Memory B cell (primary cell): ENCODE results near the gene UGT2A3.
"Not testable (repeated sequence)": the region's sequence is repeated elsewhere in the genome, so short reads cannot be mapped to it uniquely, and the experiment has no call there.

ENCODE experiments used
- ATAC-seq: fragments of 150-1000 bp; cut with Tn5 transposase; 2 replicates; pipeline ENCODE4 v1.10.0; 2021; ENCODE audit warnings: low read depth, mild to moderate bottlenecking, moderate library complexity
- DNase-seq, 2 donors: peaks; one replicate each; pipeline ENCODE4 v3.0.0; 2022; ENCODE audit warnings: low spot score in 2 of 2
- H3K27ac Mint-ChIP-seq: one replicate; pipeline ENCODE4 v1.8.0; 2022; ENCODE audit warnings: mild to moderate bottlenecking, moderate library complexity, mixed read lengths
- H3K27me3 Mint-ChIP-seq: one replicate; pipeline ENCODE4 v1.8.0; 2022; ENCODE audit warnings: mixed read lengths
- H3K36me3 Mint-ChIP-seq: one replicate; pipeline ENCODE4 v1.8.0; 2022; ENCODE audit warnings: mild to moderate bottlenecking, mixed read lengths
- H3K4me1 Mint-ChIP-seq: one replicate; pipeline ENCODE4 v1.8.0; 2022; ENCODE audit warnings: mixed read lengths
- H3K4me3 Mint-ChIP-seq: one replicate; pipeline ENCODE4 v1.8.0; 2022; ENCODE audit warnings: mild to moderate bottlenecking, moderate library complexity, mixed read lengths
- H3K9me3 Mint-ChIP-seq: one replicate; pipeline ENCODE4 v1.8.0; 2022; ENCODE audit warnings: mixed read lengths

UGT2A3 gene

DNA sequence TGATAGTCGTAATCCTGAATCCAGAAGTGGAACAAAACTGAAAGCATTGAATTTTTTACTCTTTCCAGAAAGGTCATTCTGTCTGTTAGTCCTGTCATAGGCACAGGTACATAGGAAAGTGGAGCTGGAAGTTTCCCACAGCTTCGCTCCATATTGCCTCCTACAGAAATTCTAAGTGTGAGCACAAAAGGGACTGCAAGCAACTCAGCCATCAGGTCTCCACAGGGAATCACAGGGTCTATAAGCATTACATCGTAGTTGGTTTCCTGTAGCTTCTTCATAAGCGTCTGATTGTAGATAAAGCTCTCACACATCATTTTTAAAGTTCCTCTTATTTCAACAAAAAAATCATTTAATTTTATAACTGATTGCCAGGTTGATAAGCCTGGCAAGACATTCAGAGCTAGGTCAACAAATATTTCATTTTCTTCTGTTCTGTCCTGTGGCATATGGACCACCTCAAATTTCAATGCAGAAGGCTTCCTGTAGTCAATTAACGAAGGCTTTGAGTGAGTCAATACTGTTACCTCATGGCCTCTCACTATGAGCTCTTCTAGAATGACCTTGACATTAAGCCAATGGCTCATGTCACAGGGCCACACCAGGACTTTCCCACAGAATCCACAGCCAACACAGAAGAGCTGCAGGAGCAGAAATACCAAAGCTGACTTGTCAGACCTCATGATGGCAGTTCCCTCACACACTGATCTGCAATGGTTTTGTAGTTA is at the start of gene UGT2A3:
Gene UGT2A3, minus strand, starts transcription at position 727 of the 728 bp plus-strand sequence. Its CDS starts 44 bp downstream, at position 683.
- Mint-ChIP-seq H3K36me3 (no peaks in the 10 kb centered on the region), H3K4me1 (no peaks in the 10 kb centered on the region), H3K4me3 (no peak within 1 kb of the TSS), H3K27ac (no peak within 1 kb of the TSS), H3K9me3 (peaks cover 3% of the 10 kb centered on the region), H3K27me3 (no peaks in the 10 kb centered on the region)
- no peak for DNase-seq
- no peak for ATAC-seq

DNA sequence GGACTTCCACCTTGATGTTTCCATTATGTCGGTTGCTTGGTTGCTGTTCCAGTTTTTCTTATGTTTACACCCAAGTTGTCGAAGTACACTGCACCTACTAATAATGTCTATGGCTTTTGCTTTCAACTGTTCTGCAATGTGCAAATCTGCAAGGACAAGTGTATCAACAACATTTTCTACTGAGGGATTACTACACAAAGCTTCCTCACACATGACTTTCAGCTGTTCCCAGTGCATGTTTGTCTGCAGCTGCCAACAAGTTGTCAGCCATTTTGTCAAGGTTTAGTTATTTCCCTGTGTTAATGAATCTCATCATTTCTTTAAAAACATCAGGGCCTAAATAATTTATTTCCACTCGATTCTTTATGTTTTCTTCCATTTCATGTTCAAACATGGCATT is 45.4 kb upstream of the UGT2A3 start:
- Mint-ChIP-seq H3K36me3 (no peaks in the 10 kb centered on the region), H3K27ac (no peak overlapping the region), H3K4me1 (no peaks in the 10 kb centered on the region), H3K4me3 (no peak overlapping the region), H3K9me3 (no peaks in the 10 kb centered on the region), H3K27me3 (peaks cover 2% of the 10 kb centered on the region)
- ATAC-seq (no peak), DNase-seq (no peak)

DNA sequence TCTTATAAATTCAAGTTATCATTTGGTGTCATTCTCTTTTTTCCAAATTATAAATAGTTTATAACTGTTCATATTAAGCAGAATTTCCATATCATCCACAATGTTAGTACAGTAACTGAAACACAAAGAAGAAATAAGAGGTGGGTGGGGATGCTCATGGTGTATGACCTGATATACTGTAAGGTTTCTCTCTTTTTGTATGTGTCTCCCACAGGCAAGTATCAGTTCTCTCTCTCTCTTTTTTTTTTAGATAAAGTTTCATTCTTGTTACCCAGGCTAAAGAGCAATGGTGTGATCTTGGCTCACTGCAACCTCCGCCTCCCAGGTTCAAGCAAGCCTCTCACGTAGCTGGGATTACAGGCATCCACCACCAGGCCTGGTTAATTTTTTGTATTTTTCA is 43.7 kb upstream of the UGT2A3 start:
- no peak overlapping the region for H3K4me3 Mint-ChIP-seq
- H3K9me3 Mint-ChIP-seq: no peaks in the 10 kb centered on the region
- peaks cover 2% of the 10 kb centered on the region for H3K27me3 Mint-ChIP-seq
- no peak overlapping the region for H3K27ac Mint-ChIP-seq
- no peak for ATAC-seq
- no peaks in the 10 kb centered on the region for H3K36me3 Mint-ChIP-seq
- H3K4me1 Mint-ChIP-seq: no peaks in the 10 kb centered on the region
- no peak for DNase-seq

DNA sequence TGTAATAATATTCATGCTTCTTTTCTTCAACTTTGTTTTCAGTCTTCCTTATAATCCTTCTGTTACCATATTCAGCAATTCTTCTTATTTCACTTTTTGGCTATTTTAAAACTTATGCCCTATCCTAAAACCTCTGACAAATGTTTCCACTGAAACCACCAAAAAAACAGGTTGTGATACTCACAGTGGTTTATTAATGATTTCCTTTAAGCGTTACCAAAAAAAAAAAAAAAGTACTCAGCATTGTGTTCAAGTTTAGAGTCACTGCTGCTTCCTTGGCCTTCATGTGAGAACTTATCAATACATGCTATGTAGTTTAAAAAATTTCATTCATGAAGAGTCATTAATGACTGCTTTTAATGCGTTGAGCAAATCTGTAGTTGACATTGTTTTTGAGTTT is 35.4 kb upstream of the UGT2A3 start:
- Mint-ChIP-seq H3K9me3 (peaks cover 7% of the 10 kb centered on the region), H3K27ac (no peak overlapping the region), H3K4me1 (no peaks in the 10 kb centered on the region), H3K27me3 (no peaks in the 10 kb centered on the region), H3K36me3 (no peaks in the 10 kb centered on the region), H3K4me3 (no peak overlapping the region)
- DNase-seq: no peak
- no peak for ATAC-seq

DNA sequence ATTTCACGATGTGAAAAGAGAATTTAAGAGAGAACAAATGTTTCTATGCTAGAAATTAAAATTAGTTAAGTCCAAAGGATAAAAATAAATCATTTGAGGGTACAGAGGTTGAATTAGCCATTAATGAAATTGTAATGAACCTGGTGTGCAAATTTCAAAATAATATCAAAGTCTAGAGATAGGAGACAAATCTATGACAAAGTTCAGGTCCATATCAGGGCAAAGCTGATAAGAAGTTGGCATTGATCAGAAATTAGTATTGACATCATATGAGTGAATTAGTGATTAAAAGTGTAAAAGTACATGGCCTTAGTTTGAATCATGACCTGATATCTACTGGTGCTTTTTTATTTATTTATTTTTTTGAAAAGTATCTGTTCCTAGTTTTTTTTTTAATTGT is 33.8 kb upstream of the UGT2A3 start:
- Mint-ChIP-seq H3K4me3 (no peak overlapping the region), H3K27me3 (no peaks in the 10 kb centered on the region), H3K27ac (no peak overlapping the region), H3K36me3 (no peaks in the 10 kb centered on the region), H3K4me1 (no peaks in the 10 kb centered on the region), H3K9me3 (peaks cover 7% of the 10 kb centered on the region)
- ATAC-seq: no peak
- DNase-seq: no peak

DNA sequence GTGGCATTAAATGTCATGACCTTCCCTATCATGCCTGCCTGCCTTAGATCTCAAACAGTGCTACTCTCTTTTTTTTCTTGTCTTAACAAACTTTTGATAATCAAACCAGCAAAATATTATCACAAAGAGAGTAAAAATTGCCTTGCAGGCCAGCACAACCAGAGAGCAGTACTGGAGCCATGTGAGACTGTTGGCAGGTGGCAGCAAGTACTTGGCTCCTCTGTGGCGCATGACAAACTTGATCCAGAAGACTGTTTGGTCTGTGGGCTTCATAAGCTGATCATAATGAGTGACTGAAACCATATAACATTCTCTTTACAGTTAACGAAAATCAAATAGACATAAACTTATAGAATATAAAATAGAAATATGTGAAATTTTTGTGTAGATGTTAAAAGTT is 33.3 kb upstream of the UGT2A3 start:
- H3K36me3 Mint-ChIP-seq: no peaks in the 10 kb centered on the region
- peaks cover 7% of the 10 kb centered on the region for H3K9me3 Mint-ChIP-seq
- DNase-seq (no peak), ATAC-seq (no peak)
- no peak overlapping the region for H3K4me3 Mint-ChIP-seq
- H3K27ac Mint-ChIP-seq: no peak overlapping the region
- no peaks in the 10 kb centered on the region for H3K4me1 Mint-ChIP-seq
- H3K27me3 Mint-ChIP-seq: no peaks in the 10 kb centered on the region

DNA sequence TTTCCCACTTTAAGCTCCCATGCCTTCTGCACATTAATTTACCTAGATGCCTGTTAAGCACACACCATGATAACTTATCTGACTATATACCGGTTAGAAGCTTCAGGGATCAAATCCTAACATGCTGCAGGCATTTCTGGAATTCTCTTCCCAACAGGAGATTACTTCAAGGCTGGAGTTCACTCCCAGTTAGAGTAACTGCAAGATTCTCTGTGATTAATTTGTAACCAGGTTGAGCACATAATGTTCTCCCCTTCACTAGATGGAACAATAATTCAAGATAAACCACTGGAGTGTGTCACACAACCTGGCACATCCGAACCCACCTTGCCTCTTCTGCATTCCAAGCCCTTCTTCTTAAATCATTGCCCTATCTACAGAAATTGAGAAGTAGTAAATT is 11.8 kb upstream of the UGT2A3 start:
- no peaks in the 10 kb centered on the region for H3K36me3 Mint-ChIP-seq
- no peak overlapping the region for H3K27ac Mint-ChIP-seq
- H3K4me3 Mint-ChIP-seq: no peak overlapping the region
- no peak for DNase-seq
- no peak for ATAC-seq
- no peaks in the 10 kb centered on the region for H3K27me3 Mint-ChIP-seq
- H3K9me3 Mint-ChIP-seq: peaks cover 12% of the 10 kb centered on the region
- H3K4me1 Mint-ChIP-seq: no peaks in the 10 kb centered on the region

DNA sequence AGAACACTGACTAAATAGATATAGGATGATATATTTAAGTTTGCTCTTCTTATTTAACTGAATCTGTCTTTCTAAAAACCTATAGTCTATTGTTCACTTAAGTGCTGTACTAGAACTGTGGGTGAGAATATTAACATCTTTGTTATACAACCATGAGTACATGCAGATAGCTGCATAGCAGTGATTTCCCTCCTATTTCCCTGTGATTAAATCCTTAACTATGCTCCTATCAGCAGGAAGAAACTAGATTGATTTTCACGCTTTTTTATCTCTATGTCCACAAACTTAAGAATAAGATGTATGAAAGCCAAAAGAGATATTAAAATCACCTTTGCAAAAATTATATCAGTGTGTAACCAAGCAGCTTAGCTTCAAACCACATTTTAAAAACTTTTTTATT is 11.3 kb upstream of the UGT2A3 start:
- H3K4me3 Mint-ChIP-seq: no peak overlapping the region
- no peak for ATAC-seq

DNA sequence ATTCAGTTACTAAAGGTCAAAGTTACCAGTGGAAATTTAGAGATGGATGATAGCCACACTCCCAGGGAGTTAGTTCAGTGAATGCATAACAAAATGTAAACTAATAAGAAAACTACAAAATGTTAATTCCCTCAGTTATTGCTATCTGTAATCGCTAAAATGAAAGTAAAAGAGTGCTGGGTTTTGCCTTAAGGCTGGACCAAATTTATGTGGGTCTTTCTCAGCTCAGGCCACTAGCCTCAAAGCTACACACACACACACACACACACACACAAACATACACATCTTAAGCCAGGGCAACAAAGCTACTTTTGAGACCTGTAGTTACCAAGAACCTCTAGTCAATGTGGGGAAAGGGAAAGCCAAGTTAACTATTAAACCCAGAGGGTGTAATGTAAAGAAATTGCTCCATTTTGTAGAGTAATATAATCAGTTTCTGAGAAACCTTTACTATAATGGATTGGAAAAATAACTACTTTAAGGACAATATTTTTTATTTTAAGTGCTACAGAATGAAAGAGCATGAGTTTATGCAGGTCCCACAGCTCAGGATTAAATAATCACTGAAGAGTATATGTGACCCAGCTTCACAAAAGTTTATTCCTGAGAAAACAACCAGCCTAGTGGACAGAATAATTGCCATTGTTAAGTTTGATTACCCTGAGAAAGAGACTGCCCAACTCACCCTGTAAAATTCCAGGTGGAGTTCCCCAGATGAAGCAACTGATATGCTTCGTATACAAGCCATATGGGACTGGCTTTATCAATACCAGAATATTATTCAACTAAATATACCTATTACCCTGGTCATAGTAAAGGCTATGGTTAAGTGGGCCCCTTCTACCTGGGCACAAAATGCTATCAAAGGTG is 8.9 kb upstream of the UGT2A3 start:
- Mint-ChIP-seq H3K4me1 (no peaks in the 10 kb centered on the region), H3K4me3 (no peak overlapping the region), H3K27me3 (no peaks in the 10 kb centered on the region), H3K27ac (no peak overlapping the region), H3K36me3 (no peaks in the 10 kb centered on the region), H3K9me3 (peaks cover 6% of the 10 kb centered on the region)
- DNase-seq (no peak), ATAC-seq (no peak)

More for the DNA sequence above, 11.3 kb upstream of the UGT2A3 start:
- Mint-ChIP-seq H3K36me3 (no peaks in the 10 kb centered on the region), H3K4me1 (no peaks in the 10 kb centered on the region), H3K9me3 (peaks cover 10% of the 10 kb centered on the region), H3K27ac (no peak overlapping the region), H3K27me3 (no peaks in the 10 kb centered on the region)
- DNase-seq: no peak

DNA sequence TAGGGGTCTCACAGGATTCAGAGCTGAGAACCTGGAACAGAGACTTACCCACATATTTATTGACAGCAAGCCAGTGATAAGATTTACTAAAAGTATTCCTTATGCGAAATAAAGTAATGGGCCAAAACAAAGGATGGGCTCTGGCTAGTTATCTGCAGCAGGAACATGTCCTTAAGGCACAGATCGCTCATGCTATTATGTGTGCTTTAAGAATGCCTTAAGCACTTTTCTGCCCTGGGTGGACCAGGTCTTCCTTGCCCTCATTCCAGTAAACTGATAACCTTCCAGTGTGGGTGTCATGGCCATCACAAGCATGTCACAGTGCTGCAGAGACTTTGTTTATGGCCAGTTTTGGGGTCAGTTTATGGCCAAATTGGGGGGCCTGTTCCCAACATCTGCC is 7.5 kb upstream of the UGT2A3 start:
- not testable (repeated sequence) for H3K27me3 Mint-ChIP-seq

DNA sequence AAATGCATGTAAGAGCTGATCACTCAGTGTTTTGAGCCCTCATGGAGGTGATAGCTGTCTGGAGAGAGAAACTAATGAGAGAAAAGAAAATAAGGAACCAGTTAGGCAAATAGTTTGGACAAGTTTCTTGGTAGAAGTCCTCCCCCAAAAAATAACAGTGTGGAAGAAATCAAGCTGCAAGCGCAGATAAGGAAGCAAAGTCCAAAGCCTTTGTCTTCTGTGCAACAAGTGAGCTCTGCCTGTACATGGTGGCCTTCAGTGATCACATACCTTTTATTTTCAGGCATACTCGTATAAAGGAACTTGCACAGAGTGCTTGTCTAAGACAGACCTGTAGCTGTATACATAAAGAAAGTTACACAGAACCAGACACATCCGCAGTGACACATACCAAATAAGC is 2.5 kb upstream of the UGT2A3 start:
- H3K4me3 Mint-ChIP-seq: no peak overlapping the region
- DNase-seq (no peak), ATAC-seq (no peak)
- H3K9me3 Mint-ChIP-seq: peaks cover 3% of the 10 kb centered on the region
- H3K36me3 Mint-ChIP-seq: no peaks in the 10 kb centered on the region
- H3K27me3 Mint-ChIP-seq: no peaks in the 10 kb centered on the region
- no peaks in the 10 kb centered on the region for H3K4me1 Mint-ChIP-seq
- H3K27ac Mint-ChIP-seq: no peak overlapping the region

More for the DNA sequence above, 7.5 kb upstream of the UGT2A3 start:
- H3K4me3 Mint-ChIP-seq, H3K9me3 Mint-ChIP-seq, H3K27ac Mint-ChIP-seq, H3K36me3 Mint-ChIP-seq, ATAC-seq, DNase-seq, H3K4me1 Mint-ChIP-seq: not testable (repeated sequence)

DNA sequence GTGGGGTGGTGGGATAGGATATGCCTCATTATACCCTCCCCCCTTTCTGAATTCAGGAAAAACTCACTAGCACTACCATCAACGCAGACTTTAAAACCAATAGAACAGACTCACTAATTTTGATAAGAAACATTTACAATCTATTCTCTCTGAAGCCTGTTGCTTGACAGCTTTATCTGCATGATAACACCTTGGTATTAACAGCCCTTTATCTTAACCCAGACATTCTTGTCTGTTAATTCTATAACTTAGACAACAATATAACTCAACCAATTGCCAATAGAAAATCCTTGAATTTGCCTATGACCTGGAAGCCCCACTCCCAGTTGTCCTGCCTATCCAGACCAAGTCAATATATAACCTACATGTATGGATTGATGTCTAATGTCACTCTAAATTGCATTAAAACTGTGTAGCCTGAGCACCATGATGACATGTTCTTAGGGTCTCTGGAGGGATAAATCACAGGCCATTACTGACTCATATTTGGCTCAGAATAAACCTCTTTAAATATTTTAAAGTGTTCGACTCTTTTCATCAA is 1.5 kb upstream of the UGT2A3 start:
- H3K4me1 Mint-ChIP-seq: no peaks in the 10 kb centered on the region
- no peak for DNase-seq
- H3K27me3 Mint-ChIP-seq: no peaks in the 10 kb centered on the region
- no peak overlapping the region for H3K4me3 Mint-ChIP-seq
- H3K27ac Mint-ChIP-seq: no peak overlapping the region
- no peak for ATAC-seq
- no peaks in the 10 kb centered on the region for H3K36me3 Mint-ChIP-seq
- H3K9me3 Mint-ChIP-seq: peaks cover 3% of the 10 kb centered on the region

DNA sequence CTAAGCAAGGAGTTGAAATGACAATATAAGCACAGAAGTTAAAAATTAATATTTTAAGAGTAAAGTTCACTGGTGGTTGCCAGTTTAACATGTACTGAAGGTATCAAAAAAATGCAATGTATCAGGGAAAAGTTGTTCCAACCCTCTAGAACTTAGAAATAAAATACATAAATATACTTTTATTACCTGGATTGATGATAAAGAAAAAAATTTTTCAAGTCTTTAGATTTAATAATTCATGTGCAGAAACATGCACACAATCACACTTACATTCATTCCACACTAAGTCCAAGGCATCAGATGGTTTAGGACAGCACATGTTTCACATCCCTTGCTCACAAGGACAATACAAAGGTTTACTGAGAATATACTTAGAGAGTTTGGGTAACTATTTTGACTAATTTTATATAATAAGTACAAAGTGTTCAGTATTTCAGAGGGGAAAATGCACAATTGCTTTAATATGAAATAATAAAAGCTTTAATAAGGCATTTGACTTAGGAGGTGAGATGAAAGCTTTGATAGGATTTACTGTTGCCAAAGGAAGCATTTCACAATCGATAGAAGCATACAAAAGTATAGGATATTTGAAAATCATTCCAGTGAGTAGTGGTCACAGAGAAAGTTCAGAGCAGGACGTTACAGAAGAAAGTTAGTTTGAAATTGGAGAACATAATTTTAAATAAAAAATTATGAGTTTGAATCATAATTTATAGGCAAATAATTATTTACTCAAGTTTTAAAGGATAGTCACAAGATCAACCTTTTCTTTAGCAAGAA is 392 bp upstream of the UGT2A3 start:
- H3K27me3 Mint-ChIP-seq: no peaks in the 10 kb centered on the region
- no peak for DNase-seq
- no peaks in the 10 kb centered on the region for H3K4me1 Mint-ChIP-seq
- H3K36me3 Mint-ChIP-seq: no peaks in the 10 kb centered on the region
- H3K4me3 Mint-ChIP-seq: no peak overlapping the region
- peaks cover 3% of the 10 kb centered on the region for H3K9me3 Mint-ChIP-seq
- no peak overlapping the region for H3K27ac Mint-ChIP-seq
- ATAC-seq: no peak

DNA sequence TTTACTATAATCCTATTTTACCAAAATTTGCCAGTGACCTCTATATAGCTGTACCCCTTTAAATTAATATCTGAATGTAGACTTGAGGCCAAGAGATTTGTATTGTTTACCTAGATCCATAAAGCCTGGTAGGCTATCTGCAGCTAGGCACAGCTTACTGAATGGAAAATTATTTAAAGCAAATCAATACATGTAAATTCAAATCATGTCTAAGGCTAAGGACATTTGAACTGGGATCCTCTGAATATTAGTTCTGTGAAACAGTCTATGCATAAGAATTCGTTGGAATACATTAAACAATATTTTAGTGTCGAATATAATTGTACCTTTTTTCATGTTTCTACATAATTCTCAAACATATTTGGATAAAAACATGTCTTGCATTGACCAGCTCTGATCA is 1.6 kb downstream of the UGT2A3 start:
- H3K9me3 Mint-ChIP-seq: no peaks in the 10 kb centered on the region
- no peaks in the 10 kb centered on the region for H3K4me1 Mint-ChIP-seq
- ATAC-seq (no peak), DNase-seq (no peak)
- H3K4me3 Mint-ChIP-seq: no peak overlapping the region
- H3K36me3 Mint-ChIP-seq: no peaks in the 10 kb centered on the region
- H3K27me3 Mint-ChIP-seq: no peaks in the 10 kb centered on the region
- H3K27ac Mint-ChIP-seq: no peak overlapping the region
